Right atrium auricular region (tissue), 2 donors: Measurements from ENCODE around the gene ZNF614. TPM values are rescaled to one million over a fixed set of nuclear protein-coding genes. Genes with fewer than 3 reads are reported as not detected.
"Not testable (repeated sequence)": the region's sequence is repeated elsewhere in the genome, so short reads cannot be mapped to it uniquely, and the experiment has no call there.

ENCODE experiments used
- DNase-seq: peaks from one replicate; pipeline ENCODE4 v3.0.0-alpha.2; 2019; ENCODE audit warnings: low spot score
- H3K27ac ChIP-seq, 2 donors: fragments of 200-600 bp; sonication (generic); 1 replicate in 1 of 2; 2 replicates in 1 of 2; pipeline ENCODE4 v1.5.1; 2016 to 2019
- H3K27me3 ChIP-seq, 2 donors: fragments of 200-600 bp; sonication (generic); one replicate each; pipeline versions ENCODE4 v1.5.1 to v1.6.0; 2017 to 2019
- H3K36me3 ChIP-seq: fragments of 200-600 bp; sonication (generic); one replicate; pipeline ENCODE4 v1.5.1; 2016
- H3K4me1 ChIP-seq, 2 donors: fragments of 200-600 bp; sonication (generic); one replicate each; pipeline versions ENCODE4 v1.5.1 to v1.6.0; 2017 to 2019
- H3K4me3 ChIP-seq, 2 donors: fragments of 200-600 bp; sonication (generic); 1 replicate in 1 of 2; 2 replicates in 1 of 2; pipeline ENCODE4 v1.5.1; 2017 to 2019; ENCODE audit warnings: mild to moderate bottlenecking in 1 of 2, moderate library complexity in 1 of 2
- H3K9me3 ChIP-seq, 2 donors: fragments of 200-600 bp; sonication (generic); one replicate each; pipeline ENCODE4 v1.5.1; 2019
- CTCF ChIP-seq, 2 donors: fragments of 200-600 bp; sonication (generic); IDR thresholded peaks; one replicate each; pipeline ENCODE4 v1.5.1; 2019; ENCODE audit warnings: antibody characterized with exemption in 2 of 2
- total RNA-seq, 2 donors: library from RNA; depleted of rRNA; stranded (reverse); fragments of >200 nt; gene quantifications; one replicate each; pipeline ENCODE4 v1.1.0, GENCODE V29; 2016

The ZNF614 gene
- total RNA-seq, 2 donors from 2014 or later, result 6.5 to 6.6 TPM

GRCh38 chr19:51994048-51994644 is 34.0 kb downstream of the ZNF614 start:
- H3K36me3 ChIP-seq, result peaks cover 68% of the 10 kb centered on the region
- H3K27me3 ChIP-seq, result no peaks in the 10 kb centered on the region
- TF ChIP-seq CTCF (IDR thresholded peaks at IDR 0.05), result no peak
- DNase-seq, result no peak
- no peaks in the 10 kb centered on the region for H3K4me1 ChIP-seq
- no peak overlapping the region for H3K27ac ChIP-seq
- no peak overlapping the region for H3K4me3 ChIP-seq
- peaks cover 29 to 97% of the 10 kb centered on the region in 2 donors for H3K9me3 ChIP-seq

- H3K36me3 ChIP-seq, result peaks cover 61% of the 10 kb centered on the region
- DNase-seq, result no peak
- H3K27ac ChIP-seq, result no peak overlapping the region
- no peak overlapping the region for H3K4me3 ChIP-seq
- H3K4me1 ChIP-seq, result no peaks in the 10 kb centered on the region
- TF ChIP-seq CTCF (IDR thresholded peaks at IDR 0.05), result no peak
- peaks cover 29 to 97% of the 10 kb centered on the region in 2 donors for H3K9me3 ChIP-seq
- no peaks in the 10 kb centered on the region for H3K27me3 ChIP-seq
These were observed 34.8 kb downstream of the ZNF614 start for GRCh38 chr19:51993422-51993821.

GRCh38 chr19:51986309-51987291 is 41.6 kb downstream of the ZNF614 start, which contains the start of gene ZNF350:
Gene ZNF350 (minus strand): TSS chr19:51986840. CDS start chr19:51974360, 12,480 bp downstream.
- no peaks in the 10 kb centered on the region for H3K36me3 ChIP-seq
- H3K27ac ChIP-seq, result peak within 1 kb of the TSS; percentile 49 to 79
- no peak for TF ChIP-seq CTCF (IDR thresholded peaks at IDR 0.05)
- H3K4me1 ChIP-seq, result peaks cover 0 to 16% of the 10 kb centered on the region in 2 donors
- H3K27me3 ChIP-seq, result no peaks in the 10 kb centered on the region
- peak; percentile 94 for DNase-seq
- peaks cover 0 to 52% of the 10 kb centered on the region in 2 donors for H3K9me3 ChIP-seq
- peak within 1 kb of the TSS; percentile 83 to 87 for H3K4me3 ChIP-seq

- peaks cover 11% of the 10 kb centered on the region for H3K36me3 ChIP-seq
- no peak overlapping the region for H3K4me3 ChIP-seq
- peaks cover 0 to 52% of the 10 kb centered on the region in 2 donors for H3K9me3 ChIP-seq
- no peak for DNase-seq
- no peaks in the 10 kb centered on the region for H3K27me3 ChIP-seq
- TF ChIP-seq CTCF (IDR thresholded peaks at IDR 0.05), result no peak
- H3K4me1 ChIP-seq, result peaks cover 0 to 16% of the 10 kb centered on the region in 2 donors
- H3K27ac ChIP-seq, result no peak overlapping the region
These were observed 44.8 kb downstream of the ZNF614 start for GRCh38 chr19:51983361-51983760.

- not testable (repeated sequence) for H3K4me3 ChIP-seq, H3K27me3 ChIP-seq, H3K27ac ChIP-seq, DNase-seq
- H3K9me3 ChIP-seq, result peaks cover 4 to 60% of the 10 kb centered on the region in 2 donors
- H3K4me1 ChIP-seq, result peaks cover 0 to 11% of the 10 kb centered on the region in 2 donors
- peaks cover 11% of the 10 kb centered on the region for H3K36me3 ChIP-seq
These were observed 47.3 kb downstream of the ZNF614 start for GRCh38 chr19:51980926-51981325.
